Muscle layer of colon (tissue), 2 donors: Measurements from ENCODE around the gene TNNI3K.

ENCODE experiments used
- H3K27ac ChIP-seq: one replicate; pipeline ENCODE4 v1.7.0; 2013; ENCODE audit warnings: low read depth, mild to moderate bottlenecking, low read length, moderate library complexity
- H3K27me3 ChIP-seq, 2 donors: one replicate each; pipeline ENCODE4 v1.7.0; 2013; ENCODE audit warnings: low read length in 2 of 2, mild to moderate bottlenecking in 2 of 2; ENCODE audit not compliant: insufficient read depth in 2 of 2, control insufficient read depth in 1 of 2
- H3K36me3 ChIP-seq: one replicate; pipeline ENCODE4 v1.7.0; 2013; ENCODE audit warnings: mild to moderate bottlenecking, low read length; ENCODE audit not compliant: insufficient read depth
- H3K4me1 ChIP-seq: one replicate; pipeline ENCODE4 v1.7.0; 2013; ENCODE audit warnings: mild to moderate bottlenecking, low read length; ENCODE audit not compliant: insufficient read depth
- H3K4me3 ChIP-seq, 2 donors: one replicate each; pipeline ENCODE4 v1.7.0; 2013; ENCODE audit warnings: low read length in 2 of 2, low read depth in 1 of 2, mild to moderate bottlenecking in 1 of 2, moderate library complexity in 1 of 2
- H3K9ac ChIP-seq: one replicate; pipeline ENCODE4 v1.7.0; 2013; ENCODE audit warnings: low read length
- H3K9me3 ChIP-seq: one replicate; pipeline ENCODE4 v1.7.0; 2013; ENCODE audit warnings: mild to moderate bottlenecking, low read length
- donor health status: abdominal sarcoma.
- donor health status: Adenocarcinoma of cecum.

TNNI3K gene

DNA sequence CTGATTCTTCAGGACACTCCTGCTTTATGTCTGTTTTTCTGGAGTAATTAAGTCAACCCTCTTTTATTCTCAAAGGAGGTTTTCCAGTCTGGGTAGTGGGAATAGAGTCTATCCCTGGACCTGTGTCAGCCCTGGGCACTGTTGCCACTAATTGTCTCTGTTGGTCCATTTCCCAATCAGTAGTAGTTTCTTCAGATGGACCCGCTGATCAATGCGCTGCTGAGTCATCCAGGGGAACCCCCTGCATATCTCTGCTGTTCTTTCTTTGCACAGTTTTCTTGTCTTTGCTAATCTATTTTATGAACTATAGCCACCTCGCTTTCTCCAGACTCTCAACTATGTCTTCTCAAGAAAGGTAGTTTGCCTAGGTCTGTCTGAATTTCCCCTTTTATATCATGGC is 82.5 kb downstream of the TNNI3K start:
- Histone ChIP-seq H3K27me3 (no peaks in the 10 kb centered on the region), H3K9ac (no peak overlapping the region), H3K4me3 (no peak overlapping the region), H3K4me1 (no peaks in the 10 kb centered on the region), H3K27ac (no peak overlapping the region), H3K36me3 (no peaks in the 10 kb centered on the region), H3K9me3 (no peaks in the 10 kb centered on the region)

DNA sequence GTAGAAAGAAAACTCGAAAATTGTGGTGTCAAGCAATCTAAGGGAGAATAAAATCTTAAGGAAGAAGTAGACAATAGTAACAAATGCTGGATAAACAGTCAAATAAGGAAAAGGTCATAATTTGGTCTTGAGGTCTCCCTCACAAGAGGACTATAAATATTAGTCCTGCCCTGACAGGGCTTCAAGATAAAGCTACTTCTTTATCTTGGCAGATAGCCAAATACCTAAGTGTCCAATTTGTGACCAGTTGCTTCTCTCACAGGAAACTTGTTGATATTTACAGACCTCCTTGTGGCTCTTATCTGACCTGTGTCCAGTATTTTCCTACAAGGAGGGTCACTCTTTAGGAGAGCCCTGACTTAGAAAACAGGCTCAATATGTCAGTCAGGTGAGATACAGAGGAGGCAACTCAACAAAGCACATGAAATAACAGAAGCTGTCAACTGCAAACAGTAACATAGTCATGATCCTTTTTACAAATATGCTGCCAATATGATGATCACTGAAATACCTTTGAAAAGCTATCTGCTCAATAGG is 88.8 kb downstream of the TNNI3K start:
- no peaks in the 10 kb centered on the region for H3K4me1 ChIP-seq
- H3K9ac ChIP-seq, result no peak overlapping the region
- no peaks in the 10 kb centered on the region for H3K36me3 ChIP-seq
- no peak overlapping the region for H3K27ac ChIP-seq
- H3K9me3 ChIP-seq, result no peaks in the 10 kb centered on the region
- H3K4me3 ChIP-seq, result no peak overlapping the region
- H3K27me3 ChIP-seq, result no peaks in the 10 kb centered on the region

DNA sequence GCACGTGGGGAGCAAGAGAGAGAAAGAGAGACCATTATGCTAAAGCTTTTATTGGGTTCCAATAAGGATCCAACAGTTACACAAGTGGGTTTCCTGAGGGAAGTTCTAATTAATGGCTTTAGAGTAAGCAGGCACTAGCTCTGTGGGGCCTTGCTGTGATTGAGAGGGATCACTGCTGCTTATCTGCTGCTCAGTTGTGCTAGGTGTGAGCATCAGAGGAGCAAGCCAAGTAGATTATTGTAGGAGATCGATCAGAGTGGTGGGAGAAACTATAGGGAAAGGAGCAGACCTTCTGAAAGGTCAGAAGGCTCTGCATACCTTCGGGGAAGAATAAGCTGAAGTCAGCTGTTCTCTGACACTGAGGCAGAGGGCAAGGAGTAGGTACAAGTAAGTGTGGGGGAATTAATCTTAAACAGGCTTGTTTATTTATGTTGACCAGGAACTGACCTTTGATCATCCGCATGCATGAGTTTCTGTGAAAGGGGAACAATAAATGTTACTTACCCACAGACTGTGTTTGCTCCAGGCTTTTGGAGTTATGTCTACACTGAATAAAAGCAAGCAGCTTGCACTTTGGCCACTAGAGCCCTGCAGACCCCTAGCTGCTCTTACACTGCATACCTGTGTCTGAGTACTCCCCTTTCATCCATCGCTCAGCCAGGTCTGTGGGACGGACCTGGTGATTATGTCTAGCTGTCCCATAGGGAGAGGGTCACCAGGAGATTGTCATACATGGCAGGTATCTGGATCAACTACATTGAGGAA is 89.7 kb downstream of the TNNI3K start:
- Histone ChIP-seq H3K27me3 (no peaks in the 10 kb centered on the region), H3K9ac (no peak overlapping the region), H3K27ac (no peak overlapping the region), H3K4me1 (no peaks in the 10 kb centered on the region), H3K36me3 (no peaks in the 10 kb centered on the region), H3K4me3 (no peak overlapping the region), H3K9me3 (no peaks in the 10 kb centered on the region)

DNA sequence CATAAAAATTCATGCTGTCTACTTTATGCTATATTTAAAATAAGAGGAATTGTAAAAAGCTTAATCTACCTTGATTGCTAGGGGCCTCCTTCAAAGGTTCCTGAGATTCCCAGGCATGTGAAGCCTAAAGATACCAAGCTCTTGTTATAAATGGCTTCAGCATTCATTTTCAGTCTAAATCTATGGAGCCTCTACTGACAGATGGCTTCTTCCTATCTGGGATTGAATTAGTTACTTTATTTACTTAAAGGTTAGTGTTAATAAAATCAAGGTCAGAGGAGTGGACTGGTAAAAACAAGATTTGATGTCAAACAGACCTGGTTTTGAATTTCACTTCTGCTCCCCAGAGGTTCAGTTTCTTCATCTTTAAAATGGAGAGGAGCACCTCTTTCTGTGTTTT is 93.7 kb downstream of the TNNI3K start:
- no peak overlapping the region for H3K4me3 ChIP-seq

DNA sequence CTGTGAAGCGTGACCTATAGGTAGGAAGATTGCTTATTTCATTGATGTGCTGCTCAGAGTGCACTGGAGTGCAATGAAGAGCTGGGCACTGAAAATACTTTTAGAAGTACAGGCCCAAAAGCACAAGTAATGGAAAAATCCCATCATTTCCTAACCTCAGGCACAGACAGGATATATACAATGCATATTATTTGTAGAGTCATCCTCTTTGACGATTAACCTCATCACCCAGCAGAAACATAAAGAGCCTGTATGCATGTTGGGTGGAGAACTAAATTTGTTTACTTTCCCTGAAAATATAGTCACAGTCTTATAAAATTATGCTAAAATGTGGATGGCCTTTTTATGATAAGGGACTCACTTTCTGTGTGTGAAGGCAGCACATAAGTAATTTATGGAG is 98.1 kb downstream of the TNNI3K start:
- Histone ChIP-seq H3K9me3 (no peaks in the 10 kb centered on the region), H3K36me3 (no peaks in the 10 kb centered on the region), H3K4me3 (no peak overlapping the region), H3K27ac (no peak overlapping the region), H3K27me3 (no peaks in the 10 kb centered on the region), H3K9ac (no peak overlapping the region), H3K4me1 (no peaks in the 10 kb centered on the region)

More for the DNA sequence above, 93.7 kb downstream of the TNNI3K start:
- Histone ChIP-seq H3K9me3 (no peaks in the 10 kb centered on the region), H3K27me3 (no peaks in the 10 kb centered on the region), H3K27ac (no peak overlapping the region), H3K4me1 (no peaks in the 10 kb centered on the region), H3K9ac (no peak overlapping the region), H3K36me3 (no peaks in the 10 kb centered on the region)

DNA sequence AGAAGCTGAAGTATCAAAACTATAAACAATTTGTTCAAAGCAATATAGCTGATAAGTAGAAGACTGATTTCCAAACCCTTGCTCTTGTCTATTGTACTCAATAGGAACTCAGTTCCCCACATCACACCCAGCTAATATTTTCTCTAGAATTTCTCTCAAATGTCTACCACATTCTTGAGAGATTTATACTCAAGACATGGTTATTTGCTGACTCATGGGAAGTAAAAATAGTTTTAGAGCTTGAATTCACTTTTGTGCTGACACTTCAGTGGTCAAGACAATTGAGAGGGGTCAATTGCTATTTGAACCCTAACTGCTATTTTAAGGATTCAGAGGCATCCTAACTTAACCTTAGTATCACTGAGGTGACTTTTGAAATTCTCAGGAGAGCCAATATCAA is 99.0 kb downstream of the TNNI3K start:
- Histone ChIP-seq H3K9me3 (no peaks in the 10 kb centered on the region), H3K4me1 (no peaks in the 10 kb centered on the region), H3K9ac (no peak overlapping the region), H3K36me3 (no peaks in the 10 kb centered on the region), H3K27me3 (no peaks in the 10 kb centered on the region), H3K4me3 (no peak overlapping the region), H3K27ac (no peak overlapping the region)

DNA sequence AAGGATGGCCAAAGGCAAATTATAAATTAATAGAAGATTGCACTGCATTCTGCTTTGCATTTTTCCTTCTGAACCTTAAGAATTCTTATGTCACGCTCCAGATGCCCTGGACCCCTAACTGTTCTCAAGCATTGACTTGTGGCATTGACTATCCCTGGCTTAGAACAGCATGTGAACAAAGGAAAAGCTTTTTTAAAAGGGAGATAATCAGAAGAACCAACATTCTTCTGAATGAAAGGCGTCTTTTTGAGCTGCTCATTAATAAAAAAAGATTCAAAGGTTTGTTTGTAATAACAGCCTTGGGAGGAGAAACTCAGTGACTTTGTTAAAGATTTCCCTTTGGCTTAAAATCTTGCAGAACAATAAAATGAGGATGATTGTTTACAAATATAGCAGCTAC is 105.5 kb downstream of the TNNI3K start:
- Histone ChIP-seq H3K27ac (no peak overlapping the region), H3K4me3 (no peak overlapping the region), H3K4me1 (no peaks in the 10 kb centered on the region), H3K36me3 (no peaks in the 10 kb centered on the region), H3K9me3 (no peaks in the 10 kb centered on the region), H3K27me3 (no peaks in the 10 kb centered on the region), H3K9ac (no peak overlapping the region)

DNA sequence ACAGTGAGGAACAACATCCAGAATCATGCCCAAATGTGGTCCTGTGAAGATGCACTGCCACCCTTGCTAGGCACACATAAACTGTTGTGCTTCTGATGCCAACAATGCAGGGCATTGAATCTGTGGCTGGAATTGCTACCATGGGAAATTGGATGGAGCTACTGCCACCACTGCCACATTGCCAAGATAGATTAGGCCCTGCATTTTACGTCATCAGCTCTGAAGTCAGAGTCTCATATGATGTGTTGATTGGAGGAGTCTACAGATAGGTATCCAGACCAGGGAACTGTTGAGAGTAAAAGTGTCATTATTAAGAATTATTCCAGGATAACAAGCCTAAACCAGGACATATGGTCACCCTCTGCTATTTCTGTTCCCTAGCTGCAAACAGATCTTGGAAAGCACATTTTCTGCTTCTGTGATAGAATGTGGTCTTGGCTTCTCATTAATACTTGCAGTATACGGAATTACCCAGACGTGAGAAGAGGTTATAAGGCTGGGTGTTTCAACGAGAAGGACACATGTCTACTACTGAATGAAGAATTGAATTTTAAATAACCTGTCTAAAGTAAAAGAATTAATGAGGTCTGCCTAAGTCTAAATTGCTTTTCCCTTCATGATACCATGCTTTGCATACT is 106.6 kb downstream of the TNNI3K start:
- Histone ChIP-seq H3K9me3 (no peaks in the 10 kb centered on the region), H3K27me3 (no peaks in the 10 kb centered on the region), H3K9ac (no peak overlapping the region), H3K36me3 (no peaks in the 10 kb centered on the region), H3K4me1 (no peaks in the 10 kb centered on the region), H3K27ac (no peak overlapping the region), H3K4me3 (no peak overlapping the region)

DNA sequence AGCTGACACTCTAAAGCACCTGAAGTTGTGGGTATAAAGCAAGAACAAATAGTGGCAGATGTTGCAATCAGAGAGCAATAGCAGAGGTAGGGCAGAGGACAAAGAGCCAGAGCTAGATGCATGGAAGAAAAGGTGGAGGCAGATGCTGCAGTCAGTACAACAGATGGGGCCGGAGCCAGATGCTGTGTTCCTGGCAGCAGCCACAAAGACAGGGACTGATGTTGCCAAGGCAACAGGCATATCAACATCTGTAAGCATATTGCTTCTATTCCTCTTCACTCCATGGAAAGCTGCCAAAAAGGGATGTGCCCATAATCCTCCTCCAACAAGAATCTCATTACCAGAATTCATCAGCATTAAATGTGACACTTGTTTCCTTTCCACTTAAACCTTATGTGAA is 108.0 kb downstream of the TNNI3K start:
- H3K4me1 ChIP-seq, result no peaks in the 10 kb centered on the region

DNA sequence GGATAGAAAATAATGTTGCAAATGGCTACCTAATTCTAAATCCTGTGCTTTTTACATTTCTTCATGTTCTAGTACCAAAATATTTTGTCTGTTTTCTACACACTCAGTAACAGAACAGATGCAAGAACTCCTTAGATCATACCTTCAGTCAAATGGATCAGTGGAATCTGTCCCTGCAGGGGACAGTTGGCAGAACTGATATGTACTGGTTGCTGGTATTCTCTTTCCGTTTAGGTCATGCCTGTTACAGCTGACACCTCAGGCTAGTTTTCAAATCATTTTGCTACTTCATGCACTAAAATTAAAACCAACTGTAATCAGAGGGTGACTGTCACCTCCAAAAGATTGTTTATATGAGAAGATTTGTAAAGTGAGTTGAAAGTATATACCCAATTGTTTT is 109.2 kb downstream of the TNNI3K start:
- Histone ChIP-seq H3K4me3 (no peak overlapping the region), H3K36me3 (no peaks in the 10 kb centered on the region), H3K27me3 (no peaks in the 10 kb centered on the region), H3K27ac (no peak overlapping the region), H3K9ac (no peak overlapping the region), H3K4me1 (no peaks in the 10 kb centered on the region), H3K9me3 (no peaks in the 10 kb centered on the region)

More for the DNA sequence above, 108.0 kb downstream of the TNNI3K start:
- Histone ChIP-seq H3K9me3 (no peaks in the 10 kb centered on the region), H3K27me3 (no peaks in the 10 kb centered on the region), H3K27ac (no peak overlapping the region), H3K36me3 (no peaks in the 10 kb centered on the region), H3K9ac (no peak overlapping the region), H3K4me3 (no peak overlapping the region)

DNA sequence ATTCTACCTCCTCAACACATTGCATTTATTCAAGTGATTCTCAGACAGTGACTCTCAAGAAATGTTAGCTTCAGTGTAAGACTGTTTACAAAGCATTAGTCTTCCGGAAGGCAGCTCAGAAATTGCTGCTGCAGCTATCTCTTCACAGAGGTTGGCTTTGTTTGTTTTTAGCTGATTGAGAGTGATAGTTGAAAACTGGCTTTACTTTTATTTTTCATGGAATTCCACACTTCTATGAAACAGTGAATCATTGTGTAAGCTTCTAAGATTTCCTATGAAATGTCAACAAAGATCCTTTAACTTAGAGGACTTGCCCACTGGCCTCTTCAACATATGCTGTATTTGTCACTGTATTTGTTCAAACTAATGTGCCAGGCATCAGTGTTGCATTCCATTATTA is 121.3 kb downstream of the TNNI3K start:
- no peaks in the 10 kb centered on the region for H3K9me3 ChIP-seq
- no peak overlapping the region for H3K4me3 ChIP-seq
- H3K27ac ChIP-seq, result no peak overlapping the region
- H3K36me3 ChIP-seq, result peaks cover 5% of the 10 kb centered on the region
- H3K4me1 ChIP-seq, result no peaks in the 10 kb centered on the region
- H3K9ac ChIP-seq, result no peak overlapping the region
- no peaks in the 10 kb centered on the region for H3K27me3 ChIP-seq

DNA sequence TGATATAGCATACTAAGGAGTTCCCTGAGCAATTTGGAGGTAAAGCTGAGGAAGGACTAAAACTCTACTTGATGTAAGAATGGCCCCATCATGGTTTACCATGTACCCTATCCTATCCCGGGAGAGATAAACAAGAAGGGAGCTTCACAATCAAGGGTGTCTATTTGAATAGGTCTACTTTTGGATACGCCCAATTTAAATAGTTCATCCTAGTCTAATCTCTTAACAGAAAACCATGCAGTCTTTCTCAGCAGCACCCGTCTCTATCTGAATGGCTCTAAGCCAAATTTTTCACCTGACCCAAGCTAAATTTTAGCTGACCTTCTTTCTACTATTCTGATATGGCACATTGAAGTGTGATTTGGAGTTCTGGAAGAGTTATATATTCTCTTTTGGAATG is 122.0 kb downstream of the TNNI3K start:
- H3K9me3 ChIP-seq, result no peaks in the 10 kb centered on the region
- H3K36me3 ChIP-seq, result peaks cover 5% of the 10 kb centered on the region
- H3K27me3 ChIP-seq, result no peaks in the 10 kb centered on the region
- H3K27ac ChIP-seq, result no peak overlapping the region
- no peak overlapping the region for H3K4me3 ChIP-seq
- no peak overlapping the region for H3K9ac ChIP-seq
- no peaks in the 10 kb centered on the region for H3K4me1 ChIP-seq
